GM19351 (cell line): ENCODE measurements around the gene SERINC5.
"Not testable (repeated sequence)": the region's sequence is repeated elsewhere in the genome, so short reads cannot be mapped to it uniquely, and the experiment has no call there.

Experiments
- ATAC-seq: cut with Tn5 transposase; IDR thresholded peaks from one replicate; pipeline ENCODE4 v1.9.1; 2021; ENCODE audit warnings: mild to moderate bottlenecking, moderate library complexity; ENCODE audit not compliant: unreplicated experiment

The SERINC5 gene

GRCh38 chr5:80143491-80143890 is 112.4 kb downstream of the SERINC5 start:
- no peak for ATAC-seq

- ATAC-seq, result no peak
Observed at GRCh38 chr5:80142996-80143395, 112.9 kb downstream of the SERINC5 start.

- no peak for ATAC-seq
Observed at GRCh38 chr5:80141681-80142080, 114.2 kb downstream of the SERINC5 start.

GRCh38 chr5:80141147-80141671 is 114.6 kb downstream of the SERINC5 start:
- ATAC-seq, result no peak

- ATAC-seq, result no peak
Observed at GRCh38 chr5:80140496-80140895, 115.4 kb downstream of the SERINC5 start.

- ATAC-seq, result no peak
Observed at GRCh38 chr5:80139466-80139972, 116.3 kb downstream of the SERINC5 start.

GRCh38 chr5:80138486-80138885 is 117.4 kb downstream of the SERINC5 start:
- ATAC-seq, result no peak

- ATAC-seq, result not testable (repeated sequence)
Observed at GRCh38 chr5:80136798-80137197, 119.0 kb downstream of the SERINC5 start.

GRCh38 chr5:80134876-80135275 is 121.0 kb downstream of the SERINC5 start:
- ATAC-seq, result no peak

- no peak for ATAC-seq
Observed at GRCh38 chr5:80129146-80129545, 126.7 kb downstream of the SERINC5 start.

- no peak for ATAC-seq
Observed at GRCh38 chr5:80128141-80128540, 127.7 kb downstream of the SERINC5 start.

GRCh38 chr5:80127116-80127552 is 128.7 kb downstream of the SERINC5 start:
- no peak for ATAC-seq

- peak; percentile 59 for ATAC-seq
Observed at GRCh38 chr5:80125962-80126480, 129.8 kb downstream of the SERINC5 start.

- ATAC-seq, result peak; percentile 85
Observed at GRCh38 chr5:80125022-80125961, 130.6 kb downstream of the SERINC5 start.

- no peak for ATAC-seq
Observed at GRCh38 chr5:80124121-80124918, 131.5 kb downstream of the SERINC5 start.

GRCh38 chr5:80122579-80122978 is 133.3 kb downstream of the SERINC5 start:
- no peak for ATAC-seq

- ATAC-seq, result no peak
Observed at GRCh38 chr5:80119372-80119771, 136.5 kb downstream of the SERINC5 start.

- no peak for ATAC-seq
Observed at GRCh38 chr5:80117446-80117845, 138.4 kb downstream of the SERINC5 start.

- ATAC-seq, result no peak
Observed at GRCh38 chr5:80116465-80116864, 139.4 kb downstream of the SERINC5 start.

GRCh38 chr5:80116000-80116399 is 139.8 kb downstream of the SERINC5 start:
- no peak for ATAC-seq

GRCh38 chr5:80114860-80115259 is 141.0 kb downstream of the SERINC5 start:
- no peak for ATAC-seq
